HL-60 (cell line): ENCODE measurements around the gene CACNA1I.

Source experiments
- DNase-seq, 2 experiments: peaks; one replicate each; pipeline ENCODE4 v3.0.0-alpha.2; 2010 to 2020; ENCODE audit warnings: low read depth in 1 of 2, low spot score in 1 of 2
- H3K27ac ChIP-seq: fragments of 250-450 bp; sonication (Bioruptor Pico); replicated peaks from 2 replicates; pipeline ENCODE4 v1.5.1; 2020; ENCODE audit warnings: mild to moderate bottlenecking, moderate library complexity
- H3K27me3 ChIP-seq: fragments of 250-450 bp; sonication (Bioruptor Pico); 2 replicates; pipeline ENCODE4 v1.5.1; 2021; ENCODE audit warnings: mild to moderate bottlenecking, moderate library complexity; ENCODE audit not compliant: insufficient read depth, poor library complexity, severe bottlenecking
- H3K4me3 ChIP-seq: replicated peaks from 2 replicates; pipeline ENCODE4 v1.5.1; 2011; ENCODE audit warnings: mild to moderate bottlenecking, control low read depth, low read length; ENCODE audit not compliant: insufficient read depth
- GABPA ChIP-seq: IDR thresholded peaks from 2 replicates; pipeline ENCODE4 v1.6.1; 2012; ENCODE audit warnings: low read depth
- POLR2AphosphoS5 ChIP-seq: IDR thresholded peaks from 2 replicates; pipeline ENCODE4 v1.6.1; 2012; ENCODE audit warnings: low read depth
- SPI1 ChIP-seq: IDR thresholded peaks from 2 replicates; pipeline ENCODE4 v1.6.1; 2012; ENCODE audit warnings: low read depth, mild to moderate bottlenecking, borderline replicate concordance
- TF ChIP-seq, protein P1 (sequence below): IDR thresholded peaks from one replicate; pipeline ENCODE4 v1.5.1; 2011; ENCODE audit warnings: low read length, control low read depth, inconsistent platforms; ENCODE audit not compliant: insufficient read depth
- TF ChIP-seq, protein P2 (sequence below): IDR thresholded peaks from 2 replicates; pipeline ENCODE4 v1.6.1; 2012; ENCODE audit warnings: low read depth; ENCODE audit not compliant: insufficient replicate concordance

CACNA1I gene

DNA sequence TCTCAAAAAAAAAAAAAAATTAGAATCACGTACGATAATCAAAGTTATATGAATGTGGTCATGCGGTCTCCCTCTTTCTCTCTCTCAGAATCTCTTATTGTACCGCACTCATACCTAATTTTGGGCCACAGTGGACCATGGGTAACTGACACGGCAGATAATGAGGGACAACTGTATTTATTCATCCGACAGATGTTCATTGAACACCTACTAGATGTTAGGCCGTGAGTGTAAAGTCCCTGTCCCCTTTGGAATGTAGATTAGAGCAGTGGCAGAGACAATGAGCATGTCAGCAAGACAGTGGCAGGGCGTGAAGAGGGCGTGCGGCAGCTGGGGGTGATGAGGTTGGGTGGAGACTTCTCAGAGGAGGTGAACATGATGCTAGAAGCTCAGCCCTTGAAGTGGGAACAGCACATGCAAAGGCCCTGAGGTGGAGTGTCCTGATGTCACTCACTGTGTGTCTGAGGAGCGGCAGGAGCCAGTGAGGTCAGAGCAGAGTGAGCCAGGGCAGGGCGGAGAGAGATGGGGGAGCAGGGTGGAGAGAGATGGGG lies 25.1 kb downstream of the CACNA1I start:
- DNase-seq = no peak
- TF ChIP-seq SPI1 (no peak), POLR2AphosphoS5 (no peak), GABPA (no peak)
- TF ChIP-seq, protein P1, sequence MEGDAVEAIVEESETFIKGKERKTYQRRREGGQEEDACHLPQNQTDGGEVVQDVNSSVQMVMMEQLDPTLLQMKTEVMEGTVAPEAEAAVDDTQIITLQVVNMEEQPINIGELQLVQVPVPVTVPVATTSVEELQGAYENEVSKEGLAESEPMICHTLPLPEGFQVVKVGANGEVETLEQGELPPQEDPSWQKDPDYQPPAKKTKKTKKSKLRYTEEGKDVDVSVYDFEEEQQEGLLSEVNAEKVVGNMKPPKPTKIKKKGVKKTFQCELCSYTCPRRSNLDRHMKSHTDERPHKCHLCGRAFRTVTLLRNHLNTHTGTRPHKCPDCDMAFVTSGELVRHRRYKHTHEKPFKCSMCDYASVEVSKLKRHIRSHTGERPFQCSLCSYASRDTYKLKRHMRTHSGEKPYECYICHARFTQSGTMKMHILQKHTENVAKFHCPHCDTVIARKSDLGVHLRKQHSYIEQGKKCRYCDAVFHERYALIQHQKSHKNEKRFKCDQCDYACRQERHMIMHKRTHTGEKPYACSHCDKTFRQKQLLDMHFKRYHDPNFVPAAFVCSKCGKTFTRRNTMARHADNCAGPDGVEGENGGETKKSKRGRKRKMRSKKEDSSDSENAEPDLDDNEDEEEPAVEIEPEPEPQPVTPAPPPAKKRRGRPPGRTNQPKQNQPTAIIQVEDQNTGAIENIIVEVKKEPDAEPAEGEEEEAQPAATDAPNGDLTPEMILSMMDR = no peak
- TF ChIP-seq, protein P2, sequence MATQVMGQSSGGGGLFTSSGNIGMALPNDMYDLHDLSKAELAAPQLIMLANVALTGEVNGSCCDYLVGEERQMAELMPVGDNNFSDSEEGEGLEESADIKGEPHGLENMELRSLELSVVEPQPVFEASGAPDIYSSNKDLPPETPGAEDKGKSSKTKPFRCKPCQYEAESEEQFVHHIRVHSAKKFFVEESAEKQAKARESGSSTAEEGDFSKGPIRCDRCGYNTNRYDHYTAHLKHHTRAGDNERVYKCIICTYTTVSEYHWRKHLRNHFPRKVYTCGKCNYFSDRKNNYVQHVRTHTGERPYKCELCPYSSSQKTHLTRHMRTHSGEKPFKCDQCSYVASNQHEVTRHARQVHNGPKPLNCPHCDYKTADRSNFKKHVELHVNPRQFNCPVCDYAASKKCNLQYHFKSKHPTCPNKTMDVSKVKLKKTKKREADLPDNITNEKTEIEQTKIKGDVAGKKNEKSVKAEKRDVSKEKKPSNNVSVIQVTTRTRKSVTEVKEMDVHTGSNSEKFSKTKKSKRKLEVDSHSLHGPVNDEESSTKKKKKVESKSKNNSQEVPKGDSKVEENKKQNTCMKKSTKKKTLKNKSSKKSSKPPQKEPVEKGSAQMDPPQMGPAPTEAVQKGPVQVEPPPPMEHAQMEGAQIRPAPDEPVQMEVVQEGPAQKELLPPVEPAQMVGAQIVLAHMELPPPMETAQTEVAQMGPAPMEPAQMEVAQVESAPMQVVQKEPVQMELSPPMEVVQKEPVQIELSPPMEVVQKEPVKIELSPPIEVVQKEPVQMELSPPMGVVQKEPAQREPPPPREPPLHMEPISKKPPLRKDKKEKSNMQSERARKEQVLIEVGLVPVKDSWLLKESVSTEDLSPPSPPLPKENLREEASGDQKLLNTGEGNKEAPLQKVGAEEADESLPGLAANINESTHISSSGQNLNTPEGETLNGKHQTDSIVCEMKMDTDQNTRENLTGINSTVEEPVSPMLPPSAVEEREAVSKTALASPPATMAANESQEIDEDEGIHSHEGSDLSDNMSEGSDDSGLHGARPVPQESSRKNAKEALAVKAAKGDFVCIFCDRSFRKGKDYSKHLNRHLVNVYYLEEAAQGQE = no peak
- H3K27me3 ChIP-seq = peaks cover 7% of the 10 kb centered on the region
- H3K4me3 ChIP-seq = no peak overlapping the region
- no peak overlapping the region for H3K27ac ChIP-seq

DNA sequence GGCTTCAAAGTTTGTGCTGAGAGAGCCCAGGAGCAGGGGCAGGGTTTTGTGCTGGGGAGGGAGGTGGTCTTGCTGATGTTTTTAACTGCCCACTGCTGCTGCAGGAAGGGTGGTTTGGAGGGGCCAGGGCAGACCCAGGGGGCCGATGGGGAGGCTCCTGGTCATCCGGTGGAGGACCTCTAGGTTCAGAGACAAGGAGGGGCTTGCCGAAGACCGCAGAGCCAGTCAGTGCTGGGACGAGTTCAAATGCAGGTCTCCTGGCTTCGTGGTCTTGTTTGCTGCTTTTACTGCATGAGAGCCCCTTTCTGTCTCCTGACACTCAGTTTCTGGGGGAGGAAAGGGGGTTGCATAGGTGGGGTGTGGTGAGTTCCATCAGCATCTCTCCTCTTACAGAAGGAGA lies 26.0 kb downstream of the CACNA1I start:
- DNase-seq = no peak
- Histone ChIP-seq H3K27ac (no peak overlapping the region), H3K4me3 (no peak overlapping the region), H3K27me3 (peaks cover 7% of the 10 kb centered on the region)
- TF ChIP-seq GABPA (no peak), POLR2AphosphoS5 (no peak), SPI1 (no peak)
- TF ChIP-seq, protein P1 = no peak
- TF ChIP-seq, protein P2 = no peak

DNA sequence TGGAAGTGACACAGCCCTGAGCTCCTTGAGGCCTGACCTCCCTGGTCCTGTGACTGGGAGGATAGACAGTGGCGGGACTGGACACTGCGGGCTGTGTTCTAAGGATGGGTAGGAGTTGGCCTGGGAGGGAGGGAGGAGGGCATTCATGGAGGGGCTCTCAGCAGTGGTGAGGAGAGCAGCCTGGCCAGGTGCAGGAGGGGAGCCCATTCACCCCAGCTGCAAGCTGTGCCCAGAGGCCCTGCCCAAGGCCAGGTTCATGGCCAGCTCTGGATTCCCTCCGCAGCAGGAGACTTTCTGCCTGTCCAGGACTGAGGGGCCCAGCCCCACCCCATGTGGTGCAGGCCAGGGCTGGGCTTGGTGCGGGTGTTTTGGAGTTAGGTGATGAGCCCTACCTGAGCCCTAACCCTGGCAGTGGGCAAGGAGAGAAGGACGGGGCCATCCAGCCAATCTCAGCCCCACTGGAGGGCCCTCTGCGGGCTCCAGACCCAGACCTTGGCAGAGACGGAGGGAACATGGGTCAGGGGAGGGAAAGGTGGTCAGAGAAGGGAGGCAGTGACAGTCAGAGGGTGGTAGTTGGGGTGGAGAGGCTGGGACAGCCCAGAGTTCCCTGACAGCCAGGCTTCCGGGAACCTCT lies 26.8 kb downstream of the CACNA1I start:
- H3K4me3 ChIP-seq = no peak overlapping the region
- TF ChIP-seq, protein P1 = no peak
- TF ChIP-seq POLR2AphosphoS5 = no peak
- TF ChIP-seq GABPA = no peak
- no peak for TF ChIP-seq SPI1
- TF ChIP-seq, protein P2 = no peak
- DNase-seq = no peak
- no peak overlapping the region for H3K27ac ChIP-seq
- H3K27me3 ChIP-seq = peaks cover 7% of the 10 kb centered on the region
